Liver (tissue), 9 donors: ENCODE data around the gene NAXD. TPM values are rescaled to one million over a fixed set of nuclear protein-coding genes. Genes with fewer than 3 reads are reported as not detected.

Experiments used
- DNase-seq: peaks from one replicate; pipeline ENCODE4 v3.0.0-alpha.2; 2017; ENCODE audit warnings: low spot score
- H3K27ac ChIP-seq, 2 donors: one replicate each; pipeline ENCODE4 v1.7.0; 2013; ENCODE audit warnings: inconsistent platforms in 2 of 2, low read length in 2 of 2, control low read depth in 1 of 2, low read depth in 1 of 2, mild to moderate bottlenecking in 1 of 2
- H3K27me3 ChIP-seq, 4 donors: one replicate each; pipeline versions ENCODE4 v1.6.1 to v1.7.0; 2013; ENCODE audit warnings: low read length in 3 of 4, inconsistent platforms in 1 of 4, mild to moderate bottlenecking in 1 of 4, moderate library complexity in 1 of 4; ENCODE audit not compliant: control insufficient read depth in 4 of 4, insufficient read depth in 4 of 4
- H3K36me3 ChIP-seq, 4 donors: one replicate each; pipeline versions ENCODE4 v1.6.1 to v1.7.0; 2013; ENCODE audit warnings: low read length in 3 of 4, mild to moderate bottlenecking in 3 of 4, low read depth in 1 of 4, moderate library complexity in 1 of 4; ENCODE audit not compliant: control insufficient read depth in 4 of 4, insufficient read depth in 3 of 4
- H3K4me1 ChIP-seq, 4 donors: one replicate each; pipeline versions ENCODE4 v1.6.1 to v1.7.0; 2013; ENCODE audit warnings: low read length in 3 of 4, mild to moderate bottlenecking in 3 of 4, moderate library complexity in 1 of 4; ENCODE audit not compliant: control insufficient read depth in 4 of 4, insufficient read depth in 4 of 4
- H3K4me3 ChIP-seq, 3 donors: one replicate each; pipeline versions ENCODE4 v1.6.1 to v1.7.0; 2013; ENCODE audit warnings: low read length in 3 of 3, control low read depth in 1 of 3, low read depth in 1 of 3, mild to moderate bottlenecking in 1 of 3
- H3K9ac ChIP-seq, 2 donors: one replicate each; pipeline ENCODE4 v1.7.0; 2013; ENCODE audit warnings: low read length in 2 of 2, mild to moderate bottlenecking in 2 of 2, moderate library complexity in 2 of 2, control low read depth in 1 of 2, low read depth in 1 of 2
- H3K9me3 ChIP-seq, 4 donors: one replicate each; pipeline versions ENCODE4 v1.6.1 to v1.7.0; 2013; ENCODE audit warnings: low read length in 3 of 4; ENCODE audit not compliant: control insufficient read depth in 4 of 4
- EGR1 ChIP-seq, 2 donors: IDR thresholded peaks; 2 replicates each; pipeline ENCODE4 v1.6.1; 2016 to 2018; ENCODE audit warnings: antibody characterized with exemption in 2 of 2, low read depth in 2 of 2
- FOXA1 ChIP-seq: IDR thresholded peaks from 2 replicates; pipeline ENCODE4 v1.6.1; 2016; ENCODE audit warnings: antibody characterized with exemption
- FOXA2 ChIP-seq: IDR thresholded peaks from 2 replicates; pipeline ENCODE4 v1.6.1; 2016; ENCODE audit warnings: antibody characterized with exemption
- GABPA ChIP-seq, 2 donors: IDR thresholded peaks in 1 of 2; conservative IDR thresholded peaks in 1 of 2; 2 replicates each; pipeline ENCODE4 v1.6.1; 2016; ENCODE audit warnings: antibody characterized with exemption in 2 of 2, mild to moderate bottlenecking in 1 of 2, moderate library complexity in 1 of 2
- HNF4A ChIP-seq, 2 donors: conservative IDR thresholded peaks; 2 replicates each; pipeline ENCODE4 v1.6.1; 2016; ENCODE audit warnings: antibody characterized with exemption in 2 of 2, mild to moderate bottlenecking in 2 of 2
- HNF4G ChIP-seq: IDR thresholded peaks from 2 replicates; pipeline ENCODE4 v1.6.1; 2016; ENCODE audit warnings: antibody characterized with exemption
- JUND ChIP-seq, 2 donors: IDR thresholded peaks; 2 replicates each; pipeline ENCODE4 v1.6.1; 2016; ENCODE audit warnings: antibody characterized with exemption in 2 of 2
- NR2F2 ChIP-seq: IDR thresholded peaks from 2 replicates; pipeline ENCODE4 v1.6.1; 2016; ENCODE audit warnings: antibody characterized with exemption
- RAD21 ChIP-seq, 2 donors: IDR thresholded peaks; 2 replicates each; pipeline ENCODE4 v1.6.1; 2016; ENCODE audit warnings: antibody characterized with exemption in 2 of 2, mild to moderate bottlenecking in 2 of 2
- RXRA ChIP-seq, 2 donors: IDR thresholded peaks; 2 replicates each; pipeline ENCODE4 v1.6.1; 2017 to 2018; ENCODE audit warnings: antibody characterized with exemption in 2 of 2, mild to moderate bottlenecking in 1 of 2
- SP1 ChIP-seq: IDR thresholded peaks from 2 replicates; pipeline ENCODE4 v1.6.1; 2018; ENCODE audit warnings: antibody characterized with exemption, mild to moderate bottlenecking
- TAF1 ChIP-seq: conservative IDR thresholded peaks from 2 replicates; pipeline ENCODE4 v1.6.1; 2016; ENCODE audit warnings: antibody characterized with exemption, mild to moderate bottlenecking
- YY1 ChIP-seq: IDR thresholded peaks from 2 replicates; pipeline ENCODE4 v1.6.1; 2016; ENCODE audit warnings: antibody characterized with exemption, mild to moderate bottlenecking
- WGBS: extraction: QIAGEN DNeasy Blood & Tissue Kit; methylation state at CpG from one replicate; pipeline ENCODE4 v1.1.7; 2013; 5-methylcytosine and 5-hydroxymethylcytosine counted together
- polyA plus RNA-seq, 2 donors: library from polyadenylated mRNA; stranded (reverse) in 1 of 2; unstranded in 1 of 2; fragments of 200-250 nt in 1 of 2; fragments of >200 nt in 1 of 2; fragmentation: Nextera tagmentation in 1 of 2; extraction: Ambion mirVana in 1 of 2; gene quantifications; one replicate each; pipeline versions ENCODE4 v1.2.1 to v1.2.3, GENCODE V29; 2013 to 2015
- total RNA-seq, 2 donors: library from RNA; depleted of rRNA; stranded (reverse); fragments of >200 nt; gene quantifications; one replicate each; pipeline ENCODE4 v1.2.3, GENCODE V29; 2014
- TF ChIP-seq, protein P1 (sequence below): IDR thresholded peaks from 2 replicates; pipeline ENCODE4 v1.6.1; 2016; ENCODE audit warnings: antibody characterized with exemption
- TF ChIP-seq, protein P2 (sequence below): IDR thresholded peaks from 2 replicates; pipeline ENCODE4 v1.6.1; 2016; ENCODE audit warnings: antibody characterized with exemption, mild to moderate bottlenecking
- TF ChIP-seq, protein P3 (sequence below): IDR thresholded peaks from 2 replicates; pipeline ENCODE4 v1.6.1; 2016; ENCODE audit warnings: antibody characterized with exemption
- TF ChIP-seq, protein P4 (sequence below): IDR thresholded peaks from 2 replicates; pipeline ENCODE4 v1.6.1; 2016; ENCODE audit warnings: antibody characterized with exemption
- TF ChIP-seq, protein P5 (sequence below): fragments of 150-350 bp; IDR thresholded peaks from 2 replicates; pipeline ENCODE4 v1.5.1; 2017; ENCODE audit warnings: improper control_type of control experiment, low read depth, low read length; ENCODE audit not compliant: missing input control
- donor health status: healthy.
- donor health status: healthy.
- donor health status: healthy.
- donor health status: healthy.
- donor health status: healthy.

Gene NAXD
- total and polyA plus RNA-seq, 4 donors: 19.0 to 40.5 (median 27.6) TPM

DNA sequence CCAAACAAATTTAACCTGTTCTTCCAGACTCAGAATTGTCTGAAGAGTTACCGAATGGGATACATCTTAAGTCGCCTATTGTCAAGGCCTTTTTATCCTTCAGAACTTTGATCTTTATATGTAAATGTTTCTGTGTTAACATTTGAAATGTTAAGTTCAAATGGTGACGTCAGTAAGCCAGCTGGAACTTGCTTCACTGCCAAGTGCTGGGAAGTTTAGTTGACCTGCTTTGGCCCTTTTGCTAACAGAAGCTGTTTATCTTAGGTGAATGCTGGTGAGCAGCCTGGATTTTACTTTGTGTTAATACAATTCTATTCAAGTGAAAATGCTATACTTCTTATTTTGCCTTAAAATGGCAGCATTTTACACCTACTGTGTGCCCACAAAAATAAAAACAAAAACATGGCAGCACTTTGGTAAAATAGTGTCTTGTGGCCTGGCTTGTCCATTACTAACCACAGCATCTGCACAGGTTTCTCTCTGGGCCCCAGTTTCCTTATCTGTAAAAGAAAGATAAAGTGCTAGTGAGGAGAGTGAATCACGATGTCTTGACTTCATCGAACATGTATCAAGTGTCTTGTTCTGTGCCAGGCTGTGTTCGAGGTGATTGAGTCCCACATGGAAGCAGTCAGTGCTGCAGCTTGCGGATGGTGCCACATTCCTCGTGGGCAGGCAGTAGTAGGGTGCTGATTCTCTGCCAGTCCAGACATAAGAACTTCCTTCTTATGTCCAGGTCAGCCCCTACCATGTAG, 2.2 kb downstream of the NAXD start:
- Histone ChIP-seq H3K4me1 (peaks cover 10 to 60% (median 36%) of the 10 kb centered on the region in 4 donors), H3K4me3 (peak overlapping the region; percentile 23 to 89 (median 87)), H3K27ac (peak overlapping the region; percentile 98 to 99), H3K36me3 (peaks cover 0 to 4% (median 1%) of the 10 kb centered on the region in 4 donors), H3K27me3 (no peaks in the 10 kb centered on the region), H3K9ac (peak overlapping the region; percentile 86 to 94), H3K9me3 (no peaks in the 10 kb centered on the region)
- no peak for DNase-seq
- TF ChIP-seq, protein P1, sequence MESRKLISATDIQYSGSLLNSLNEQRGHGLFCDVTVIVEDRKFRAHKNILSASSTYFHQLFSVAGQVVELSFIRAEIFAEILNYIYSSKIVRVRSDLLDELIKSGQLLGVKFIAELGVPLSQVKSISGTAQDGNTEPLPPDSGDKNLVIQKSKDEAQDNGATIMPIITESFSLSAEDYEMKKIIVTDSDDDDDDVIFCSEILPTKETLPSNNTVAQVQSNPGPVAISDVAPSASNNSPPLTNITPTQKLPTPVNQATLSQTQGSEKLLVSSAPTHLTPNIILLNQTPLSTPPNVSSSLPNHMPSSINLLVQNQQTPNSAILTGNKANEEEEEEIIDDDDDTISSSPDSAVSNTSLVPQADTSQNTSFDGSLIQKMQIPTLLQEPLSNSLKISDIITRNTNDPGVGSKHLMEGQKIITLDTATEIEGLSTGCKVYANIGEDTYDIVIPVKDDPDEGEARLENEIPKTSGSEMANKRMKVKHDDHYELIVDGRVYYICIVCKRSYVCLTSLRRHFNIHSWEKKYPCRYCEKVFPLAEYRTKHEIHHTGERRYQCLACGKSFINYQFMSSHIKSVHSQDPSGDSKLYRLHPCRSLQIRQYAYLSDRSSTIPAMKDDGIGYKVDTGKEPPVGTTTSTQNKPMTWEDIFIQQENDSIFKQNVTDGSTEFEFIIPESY: peak; percentile 84
- TF ChIP-seq JUND (IDR thresholded peaks at IDR 0.05) (peak; percentile 53 to 89), TAF1 (no peak), HNF4A (conservative IDR thresholded peaks at IDR 0.05) (peak; percentile 78 to 89), HNF4G (no peak), FOXA2 (peak; percentile 81), NR2F2 (peak; percentile 72), EGR1 (IDR thresholded peaks at IDR 0.05; ENCODE audit: low read depth in 2 of 2) (peak in 1 of 2 donors; percentile 65), SP1 (peak; percentile 73), RAD21 (IDR thresholded peaks at IDR 0.05) (peak in 1 of 2 donors; percentile 45), RXRA (IDR thresholded peaks at IDR 0.05) (peak; percentile 87 to 92), YY1 (peak; percentile 59), GABPA (IDR thresholded peaks at IDR 0.05 in 1 of 2, conservative IDR thresholded peaks at IDR 0.05 in 1 of 2) (peak in 1 of 2 donors; percentile 65), FOXA1 (peak; percentile 75)
- TF ChIP-seq, protein P2, sequence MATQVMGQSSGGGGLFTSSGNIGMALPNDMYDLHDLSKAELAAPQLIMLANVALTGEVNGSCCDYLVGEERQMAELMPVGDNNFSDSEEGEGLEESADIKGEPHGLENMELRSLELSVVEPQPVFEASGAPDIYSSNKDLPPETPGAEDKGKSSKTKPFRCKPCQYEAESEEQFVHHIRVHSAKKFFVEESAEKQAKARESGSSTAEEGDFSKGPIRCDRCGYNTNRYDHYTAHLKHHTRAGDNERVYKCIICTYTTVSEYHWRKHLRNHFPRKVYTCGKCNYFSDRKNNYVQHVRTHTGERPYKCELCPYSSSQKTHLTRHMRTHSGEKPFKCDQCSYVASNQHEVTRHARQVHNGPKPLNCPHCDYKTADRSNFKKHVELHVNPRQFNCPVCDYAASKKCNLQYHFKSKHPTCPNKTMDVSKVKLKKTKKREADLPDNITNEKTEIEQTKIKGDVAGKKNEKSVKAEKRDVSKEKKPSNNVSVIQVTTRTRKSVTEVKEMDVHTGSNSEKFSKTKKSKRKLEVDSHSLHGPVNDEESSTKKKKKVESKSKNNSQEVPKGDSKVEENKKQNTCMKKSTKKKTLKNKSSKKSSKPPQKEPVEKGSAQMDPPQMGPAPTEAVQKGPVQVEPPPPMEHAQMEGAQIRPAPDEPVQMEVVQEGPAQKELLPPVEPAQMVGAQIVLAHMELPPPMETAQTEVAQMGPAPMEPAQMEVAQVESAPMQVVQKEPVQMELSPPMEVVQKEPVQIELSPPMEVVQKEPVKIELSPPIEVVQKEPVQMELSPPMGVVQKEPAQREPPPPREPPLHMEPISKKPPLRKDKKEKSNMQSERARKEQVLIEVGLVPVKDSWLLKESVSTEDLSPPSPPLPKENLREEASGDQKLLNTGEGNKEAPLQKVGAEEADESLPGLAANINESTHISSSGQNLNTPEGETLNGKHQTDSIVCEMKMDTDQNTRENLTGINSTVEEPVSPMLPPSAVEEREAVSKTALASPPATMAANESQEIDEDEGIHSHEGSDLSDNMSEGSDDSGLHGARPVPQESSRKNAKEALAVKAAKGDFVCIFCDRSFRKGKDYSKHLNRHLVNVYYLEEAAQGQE: peak; percentile 89
- TF ChIP-seq, protein P3, sequence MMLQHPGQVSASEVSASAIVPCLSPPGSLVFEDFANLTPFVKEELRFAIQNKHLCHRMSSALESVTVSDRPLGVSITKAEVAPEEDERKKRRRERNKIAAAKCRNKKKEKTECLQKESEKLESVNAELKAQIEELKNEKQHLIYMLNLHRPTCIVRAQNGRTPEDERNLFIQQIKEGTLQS: no peak
- TF ChIP-seq, protein P4, sequence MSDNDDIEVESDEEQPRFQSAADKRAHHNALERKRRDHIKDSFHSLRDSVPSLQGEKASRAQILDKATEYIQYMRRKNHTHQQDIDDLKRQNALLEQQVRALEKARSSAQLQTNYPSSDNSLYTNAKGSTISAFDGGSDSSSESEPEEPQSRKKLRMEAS: peak; percentile 43
- TF ChIP-seq, protein P5, sequence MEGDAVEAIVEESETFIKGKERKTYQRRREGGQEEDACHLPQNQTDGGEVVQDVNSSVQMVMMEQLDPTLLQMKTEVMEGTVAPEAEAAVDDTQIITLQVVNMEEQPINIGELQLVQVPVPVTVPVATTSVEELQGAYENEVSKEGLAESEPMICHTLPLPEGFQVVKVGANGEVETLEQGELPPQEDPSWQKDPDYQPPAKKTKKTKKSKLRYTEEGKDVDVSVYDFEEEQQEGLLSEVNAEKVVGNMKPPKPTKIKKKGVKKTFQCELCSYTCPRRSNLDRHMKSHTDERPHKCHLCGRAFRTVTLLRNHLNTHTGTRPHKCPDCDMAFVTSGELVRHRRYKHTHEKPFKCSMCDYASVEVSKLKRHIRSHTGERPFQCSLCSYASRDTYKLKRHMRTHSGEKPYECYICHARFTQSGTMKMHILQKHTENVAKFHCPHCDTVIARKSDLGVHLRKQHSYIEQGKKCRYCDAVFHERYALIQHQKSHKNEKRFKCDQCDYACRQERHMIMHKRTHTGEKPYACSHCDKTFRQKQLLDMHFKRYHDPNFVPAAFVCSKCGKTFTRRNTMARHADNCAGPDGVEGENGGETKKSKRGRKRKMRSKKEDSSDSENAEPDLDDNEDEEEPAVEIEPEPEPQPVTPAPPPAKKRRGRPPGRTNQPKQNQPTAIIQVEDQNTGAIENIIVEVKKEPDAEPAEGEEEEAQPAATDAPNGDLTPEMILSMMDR: no peak
- 23% methylated on average over 8 of the region's 8 CpGs for WGBS
